K562 (cell line): Measurements from ENCODE around the gene LTN1. TPM values are rescaled to one million over a fixed set of nuclear protein-coding genes. Genes with fewer than 3 reads are reported as not detected.
A peak's percentile ranks its signal among the peaks of the same experiment; 100 is the strongest.

Experiments used
- CC2D1A ChIP-seq: fragments of 450-650 bp; IDR thresholded peaks from 2 replicates; pipeline ENCODE4 v1.6.1; 2017; ENCODE audit warnings: mild to moderate bottlenecking
- CEBPG ChIP-seq, 3 experiments: fragments of 200-800 bp in 1 of 3; sonication (Bioruptor generic) in 1 of 3; sonication (generic) in 1 of 3; formaldehyde crosslinking in 1 of 3; IDR thresholded peaks in 2 of 3; conservative IDR thresholded peaks in 1 of 3; 2 replicates each; pipeline versions ENCODE4 v1.6.1 to v1.8.0; 2016 to 2022; ENCODE audit warnings: missing compliant biosample characterization in 2 of 3, missing genetic modification characterization in 2 of 3, mild to moderate bottlenecking in 1 of 3, missing genetic modification reagents in 1 of 3
- CREM ChIP-seq: IDR thresholded peaks from 2 replicates; pipeline ENCODE4 v1.6.1; 2014; ENCODE audit warnings: antibody characterized with exemption, low read depth
- HMGN3 ChIP-seq: IDR thresholded peaks from 2 replicates; pipeline ENCODE4 v1.6.1; 2011; ENCODE audit warnings: borderline replicate concordance, low read depth, mild to moderate bottlenecking, mixed read lengths, low read length; ENCODE audit not compliant: insufficient read length; ENCODE audit errors: extremely low read depth
- MTA2 ChIP-seq: fragments of 450-650 bp; IDR thresholded peaks from 2 replicates; pipeline ENCODE4 v1.6.1; 2016; ENCODE audit warnings: low read depth
- MXI1 ChIP-seq: IDR thresholded peaks from 2 replicates; pipeline ENCODE4 v1.6.1; 2011; ENCODE audit warnings: low read depth, mild to moderate bottlenecking, improper control_type of control experiment, low read length
- NFYB ChIP-seq: IDR thresholded peaks from 2 replicates; pipeline ENCODE4 v1.6.1; 2011; ENCODE audit warnings: mild to moderate bottlenecking, moderate library complexity; ENCODE audit not compliant: insufficient read length; ENCODE audit errors: extremely low read depth
- PHF21A ChIP-seq: fragments of 450-650 bp; IDR thresholded peaks from 2 replicates; pipeline ENCODE4 v1.6.1; 2017; ENCODE audit warnings: low read depth, borderline replicate concordance
- RBM39 ChIP-seq: fragments of 200-400 bp; formaldehyde crosslinking; optimal IDR thresholded peaks from 2 replicates; pipeline ENCODE3; 2018; ENCODE audit warnings: low read depth, low read length
- TAF9B ChIP-seq: fragments of 450-650 bp; IDR thresholded peaks from 2 replicates; pipeline ENCODE4 v1.6.1; 2018; ENCODE audit warnings: mild to moderate bottlenecking; ENCODE audit not compliant: partially characterized antibody
- TBL1XR1 ChIP-seq, 2 experiments: IDR thresholded peaks; 2 replicates each; pipeline ENCODE4 v1.6.1; 2012; ENCODE audit warnings: improper control_type of control experiment in 2 of 2, low read length in 2 of 2, mild to moderate bottlenecking in 1 of 2
- TEAD1 ChIP-seq, 2 experiments: fragments of 450-650 bp in 1 of 2; sonication (generic) in 1 of 2; formaldehyde crosslinking; IDR thresholded peaks; 2 replicates each; pipeline versions ENCODE4 v1.4.0 to v1.8.0; 2020 to 2022; ENCODE audit warnings: mild to moderate bottlenecking in 2 of 2, missing genetic modification reagents in 1 of 2
- ZNF57 ChIP-seq: fragments of 450-650 bp; formaldehyde crosslinking; IDR thresholded peaks from 2 replicates; pipeline ENCODE4 v1.4.0; 2020; ENCODE audit warnings: mild to moderate bottlenecking, moderate library complexity
- ZNF583 ChIP-seq: fragments of 250-450 bp; sonication (Bioruptor Pico); IDR thresholded peaks from 2 replicates; pipeline ENCODE4 v1.4.0; 2020
- polyA plus RNA-seq, 8 experiments: library from polyadenylated mRNA; depleted of rRNA in 4 of 8; stranded (reverse) in 5 of 8; unstranded in 3 of 8; fragments of >200 nt; fragmentation: Nextera tagmentation in 2 of 8; fragmentation: Illumina TruSeq in 1 of 8; extraction: Ambion mirVana in 2 of 8; extraction: Trizol in 1 of 8; gene quantifications; 2 replicates each; pipeline versions ENCODE4 v1.2.1 to v1.2.3, GENCODE V29; 2011 to 2014; ENCODE audit warnings: inconsistent platforms in 1 of 8, missing spikeins in 1 of 8
- total RNA-seq, 7 experiments: library from RNA; depleted of rRNA in 6 of 7; stranded (reverse); fragments of >200 nt in 6 of 7; fragmentation: Illumina TruSeq in 2 of 7; extraction: Trizol in 2 of 7; gene quantifications; 2 replicates each; pipeline versions ENCODE4 v1.2.1 to v1.2.3, GENCODE V29; 2011 to 2021; ENCODE audit warnings: low replicate concordance in 1 of 7
- TF ChIP-seq, protein P1 (sequence below), 2 experiments: fragments of 200-800 bp in 1 of 2; sonication (Bioruptor generic) in 1 of 2; sonication (generic) in 1 of 2; formaldehyde crosslinking in 1 of 2; IDR thresholded peaks in 1 of 2; conservative IDR thresholded peaks in 1 of 2; 2 replicates each; pipeline versions ENCODE4 v1.5.0 to v1.6.1; 2016 to 2020; ENCODE audit warnings: missing compliant biosample characterization in 1 of 2, missing genetic modification characterization in 1 of 2, missing genetic modification reagents in 1 of 2
- TF ChIP-seq, protein P2 (sequence below), 2 experiments: fragments of 450-650 bp; IDR thresholded peaks; 2 replicates each; pipeline ENCODE4 v1.6.1; 2016
- TF ChIP-seq, protein P3 (sequence below): sonication (generic); formaldehyde crosslinking; IDR thresholded peaks from 2 replicates; pipeline ENCODE4 v1.8.0; 2022; ENCODE audit warnings: mild to moderate bottlenecking, missing genetic modification reagents
- TF ChIP-seq, protein P4 (sequence below): fragments of 250-450 bp; sonication (Bioruptor Pico); IDR thresholded peaks from 2 replicates; pipeline ENCODE4 v1.5.0; 2022; ENCODE audit warnings: mild to moderate bottlenecking
- TF ChIP-seq, protein P5 (sequence below): fragments of 450-650 bp; IDR thresholded peaks from 2 replicates; pipeline ENCODE4 v1.6.1; 2016; ENCODE audit warnings: missing biosample characterization, missing genetic modification characterization

The LTN1 gene
- total and polyA plus RNA-seq, 9 of the 15 experiments (the other 6 are each of a cell fraction or from before 2014, with no cell fraction given): 15.7 to 49.6 (median 28.7) TPM

DNA sequence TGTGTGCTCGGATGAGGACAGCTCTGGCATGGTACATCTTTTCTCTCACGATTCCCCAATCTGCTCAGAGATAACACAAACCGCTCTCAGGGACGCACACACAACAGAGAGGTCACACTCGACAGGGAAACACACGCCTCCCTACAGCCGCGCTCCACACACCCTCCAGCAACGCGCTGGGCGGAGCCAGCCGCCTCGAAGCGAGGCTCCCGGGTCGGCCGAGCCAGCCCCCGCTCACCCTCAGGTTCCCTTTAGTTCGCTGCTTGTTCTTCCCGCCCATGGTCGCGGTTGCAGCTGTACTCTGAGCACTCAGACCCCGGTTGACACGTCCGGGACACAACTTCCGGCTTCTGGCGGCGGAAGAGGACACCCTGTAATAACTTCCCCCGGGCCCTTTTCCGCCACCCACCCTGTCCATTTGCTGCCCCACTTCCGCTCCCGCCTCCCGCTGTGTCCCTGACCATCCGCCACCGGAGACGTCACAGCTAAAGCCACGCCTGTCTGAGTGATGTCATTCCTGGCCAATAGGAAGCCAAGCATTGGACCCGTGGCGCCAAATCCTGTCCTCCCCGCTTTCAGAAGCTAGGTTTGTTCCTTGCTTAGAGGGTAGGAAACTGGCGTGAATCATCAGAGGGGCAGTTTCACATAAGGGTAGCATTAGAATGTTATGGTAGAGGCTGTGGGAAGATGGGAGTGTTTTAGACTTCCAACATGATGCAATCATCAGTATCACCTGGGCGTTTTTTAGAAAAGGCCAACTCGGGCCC, at the start of gene LTN1 (continued):
- TF ChIP-seq, protein P1, sequence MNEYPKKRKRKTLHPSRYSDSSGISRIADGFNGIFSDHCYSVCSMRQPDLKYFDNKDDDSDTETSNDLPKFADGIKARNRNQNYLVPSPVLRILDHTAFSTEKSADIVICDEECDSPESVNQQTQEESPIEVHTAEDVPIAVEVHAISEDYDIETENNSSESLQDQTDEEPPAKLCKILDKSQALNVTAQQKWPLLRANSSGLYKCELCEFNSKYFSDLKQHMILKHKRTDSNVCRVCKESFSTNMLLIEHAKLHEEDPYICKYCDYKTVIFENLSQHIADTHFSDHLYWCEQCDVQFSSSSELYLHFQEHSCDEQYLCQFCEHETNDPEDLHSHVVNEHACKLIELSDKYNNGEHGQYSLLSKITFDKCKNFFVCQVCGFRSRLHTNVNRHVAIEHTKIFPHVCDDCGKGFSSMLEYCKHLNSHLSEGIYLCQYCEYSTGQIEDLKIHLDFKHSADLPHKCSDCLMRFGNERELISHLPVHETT (CRISPR knock-in tag; conservative IDR thresholded peaks at IDR 0.05 in 1 of 2, IDR thresholded peaks at IDR 0.05 in 1 of 2): peak in 1 of 2 experiments; percentile 84; a peak in 2 of 4 replicates
- TF ChIP-seq RBM39 (no peak), NFYB (peak; percentile 92), ZNF583 (CRISPR knock-in tag) (no peak), MXI1 (peak; percentile 88; the same call in 1 of the 2 replicates), CC2D1A (no peak), CEBPG (CRISPR knock-in tag; IDR thresholded peaks at IDR 0.05) (peak; percentile 88), CEBPG (tag; conservative IDR thresholded peaks at IDR 0.05 in 1 of 2, IDR thresholded peaks at IDR 0.05 in 1 of 2) (peak; percentile 95 to 98), TAF9B (peak; percentile 82), ZNF57 (CRISPR knock-in tag) (0 out of 2 replicates have a peak, but pooled peaks have one; percentile 14), PHF21A (0 out of 2 replicates have a peak, but pooled peaks have one; percentile 12), MTA2 (no peak), CREM (peak; percentile 97), TBL1XR1 (IDR thresholded peaks at IDR 0.05; ENCODE audit: low read length in 2 of 2) (peak in 1 of 2 experiments; percentile 91; a peak in 2 of 4 replicates), HMGN3 (peak; percentile 85), TEAD1 (CRISPR knock-in tag; IDR thresholded peaks at IDR 0.05) (peak in 1 of 2 experiments; percentile 82; a peak in 1 of 4 replicates)
- TF ChIP-seq, protein P2, sequence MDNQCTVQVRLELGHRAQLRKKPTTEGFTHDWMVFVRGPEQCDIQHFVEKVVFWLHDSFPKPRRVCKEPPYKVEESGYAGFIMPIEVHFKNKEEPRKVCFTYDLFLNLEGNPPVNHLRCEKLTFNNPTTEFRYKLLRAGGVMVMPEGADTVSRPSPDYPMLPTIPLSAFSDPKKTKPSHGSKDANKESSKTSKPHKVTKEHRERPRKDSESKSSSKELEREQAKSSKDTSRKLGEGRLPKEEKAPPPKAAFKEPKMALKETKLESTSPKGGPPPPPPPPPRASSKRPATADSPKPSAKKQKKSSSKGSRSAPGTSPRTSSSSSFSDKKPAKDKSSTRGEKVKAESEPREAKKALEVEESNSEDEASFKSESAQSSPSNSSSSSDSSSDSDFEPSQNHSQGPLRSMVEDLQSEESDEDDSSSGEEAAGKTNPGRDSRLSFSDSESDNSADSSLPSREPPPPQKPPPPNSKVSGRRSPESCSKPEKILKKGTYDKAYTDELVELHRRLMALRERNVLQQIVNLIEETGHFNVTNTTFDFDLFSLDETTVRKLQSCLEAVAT (IDR thresholded peaks at IDR 0.05): peak; percentile 59 to 64
- TF ChIP-seq, protein P3, sequence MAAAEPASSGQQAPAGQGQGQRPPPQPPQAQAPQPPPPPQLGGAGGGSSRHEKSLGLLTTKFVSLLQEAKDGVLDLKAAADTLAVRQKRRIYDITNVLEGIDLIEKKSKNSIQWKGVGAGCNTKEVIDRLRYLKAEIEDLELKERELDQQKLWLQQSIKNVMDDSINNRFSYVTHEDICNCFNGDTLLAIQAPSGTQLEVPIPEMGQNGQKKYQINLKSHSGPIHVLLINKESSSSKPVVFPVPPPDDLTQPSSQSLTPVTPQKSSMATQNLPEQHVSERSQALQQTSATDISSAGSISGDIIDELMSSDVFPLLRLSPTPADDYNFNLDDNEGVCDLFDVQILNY (CRISPR knock-in tag): 0 out of 2 replicates have a peak, but pooled peaks have one; percentile 41
- TF ChIP-seq, protein P4, sequence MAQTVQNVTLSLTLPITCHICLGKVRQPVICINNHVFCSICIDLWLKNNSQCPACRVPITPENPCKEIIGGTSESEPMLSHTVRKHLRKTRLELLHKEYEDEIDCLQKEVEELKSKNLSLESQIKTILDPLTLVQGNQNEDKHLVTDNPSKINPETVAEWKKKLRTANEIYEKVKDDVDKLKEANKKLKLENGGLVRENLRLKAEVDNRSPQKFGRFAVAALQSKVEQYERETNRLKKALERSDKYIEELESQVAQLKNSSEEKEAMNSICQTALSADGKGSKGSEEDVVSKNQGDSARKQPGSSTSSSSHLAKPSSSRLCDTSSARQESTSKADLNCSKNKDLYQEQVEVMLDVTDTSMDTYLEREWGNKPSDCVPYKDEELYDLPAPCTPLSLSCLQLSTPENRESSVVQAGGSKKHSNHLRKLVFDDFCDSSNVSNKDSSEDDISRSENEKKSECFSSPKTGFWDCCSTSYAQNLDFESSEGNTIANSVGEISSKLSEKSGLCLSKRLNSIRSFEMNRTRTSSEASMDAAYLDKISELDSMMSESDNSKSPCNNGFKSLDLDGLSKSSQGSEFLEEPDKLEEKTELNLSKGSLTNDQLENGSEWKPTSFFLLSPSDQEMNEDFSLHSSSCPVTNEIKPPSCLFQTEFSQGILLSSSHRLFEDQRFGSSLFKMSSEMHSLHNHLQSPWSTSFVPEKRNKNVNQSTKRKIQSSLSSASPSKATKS (CRISPR knock-in tag): no peak
- TF ChIP-seq, protein P5, sequence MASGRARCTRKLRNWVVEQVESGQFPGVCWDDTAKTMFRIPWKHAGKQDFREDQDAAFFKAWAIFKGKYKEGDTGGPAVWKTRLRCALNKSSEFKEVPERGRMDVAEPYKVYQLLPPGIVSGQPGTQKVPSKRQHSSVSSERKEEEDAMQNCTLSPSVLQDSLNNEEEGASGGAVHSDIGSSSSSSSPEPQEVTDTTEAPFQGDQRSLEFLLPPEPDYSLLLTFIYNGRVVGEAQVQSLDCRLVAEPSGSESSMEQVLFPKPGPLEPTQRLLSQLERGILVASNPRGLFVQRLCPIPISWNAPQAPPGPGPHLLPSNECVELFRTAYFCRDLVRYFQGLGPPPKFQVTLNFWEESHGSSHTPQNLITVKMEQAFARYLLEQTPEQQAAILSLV: peak; percentile 67
